DOHH2 (cell line): ENCODE measurements around the gene ITPR3.

ENCODE experiments used
- H3F3A ChIP-seq: fragments of 200-600 bp; sonication (generic), shearing (Covaris generic); 2 replicates; pipeline ENCODE4 v1.6.0; 2016; ENCODE audit warnings: antibody characterized with exemption, mild to moderate bottlenecking; ENCODE audit not compliant: control insufficient read depth, insufficient read depth
- H3K27ac ChIP-seq: fragments of 200-600 bp; sonication (generic); 2 replicates; pipeline ENCODE4 v1.5.1; 2014; ENCODE audit warnings: low read depth, mild to moderate bottlenecking, low read length, moderate library complexity
- H3K27me3 ChIP-seq: fragments of 200-600 bp; sonication (generic); 2 replicates; pipeline ENCODE4 v1.6.1; 2014; ENCODE audit warnings: mild to moderate bottlenecking, low read length, mixed read lengths; ENCODE audit not compliant: control insufficient read depth
- H3K36me3 ChIP-seq: fragments of 200-600 bp; sonication (generic); 2 replicates; pipeline ENCODE4 v1.6.1; 2014; ENCODE audit warnings: mild to moderate bottlenecking, low read length, moderate library complexity, mixed read lengths; ENCODE audit not compliant: control insufficient read depth
- H3K4me1 ChIP-seq: fragments of 200-600 bp; sonication (generic); 2 replicates; pipeline ENCODE4 v1.6.1; 2014; ENCODE audit warnings: mild to moderate bottlenecking, low read length, mixed read lengths; ENCODE audit not compliant: control insufficient read depth
- H3K4me2 ChIP-seq: fragments of 200-600 bp; sonication (generic); 2 replicates; pipeline ENCODE4 v1.6.0; 2014; ENCODE audit warnings: mild to moderate bottlenecking, low read length, moderate library complexity
- H3K4me3 ChIP-seq: fragments of 200-600 bp; sonication (generic); 2 replicates; pipeline ENCODE4 v1.5.1; 2014; ENCODE audit warnings: mild to moderate bottlenecking, low read length, mixed read lengths
- H3K79me2 ChIP-seq: fragments of 200-600 bp; sonication (generic); 2 replicates; pipeline ENCODE4 v1.6.1; 2014; ENCODE audit warnings: mild to moderate bottlenecking, low read length, mixed read lengths; ENCODE audit not compliant: control insufficient read depth
- H3K9me2 ChIP-seq: fragments of 200-600 bp; sonication (generic); replicated peaks from 2 replicates; pipeline ENCODE4 v1.6.1; 2014; ENCODE audit warnings: mild to moderate bottlenecking, low read length, mixed read lengths; ENCODE audit not compliant: control insufficient read depth
- H3K9me3 ChIP-seq: fragments of 200-600 bp; sonication (generic); 2 replicates; pipeline ENCODE4 v1.6.1; 2014; ENCODE audit warnings: antibody characterized with exemption, low read length, mixed read lengths; ENCODE audit not compliant: control insufficient read depth, insufficient read depth
- H4K20me1 ChIP-seq: fragments of 200-600 bp; sonication (generic); 2 replicates; pipeline ENCODE4 v1.6.0; 2014; ENCODE audit warnings: low read depth, mild to moderate bottlenecking, antibody characterized with exemption, low read length, moderate library complexity; ENCODE audit not compliant: control insufficient read depth, insufficient read depth
- CTCF ChIP-seq: fragments of 200-600 bp; sonication (generic); IDR thresholded peaks from one replicate; pipeline ENCODE4 v1.5.1; 2014; ENCODE audit warnings: antibody characterized with exemption, mild to moderate bottlenecking, low read depth, low read length; ENCODE audit not compliant: poor library complexity, severe bottlenecking
- EZH2phosphoT487 ChIP-seq: fragments of 200-600 bp; sonication (generic); IDR thresholded peaks from 2 replicates; pipeline ENCODE4 v1.6.1; 2017; ENCODE audit warnings: borderline replicate concordance, mild to moderate bottlenecking, antibody characterized with exemption, low read length, moderate library complexity, mixed read lengths

ITPR3 gene

DNA sequence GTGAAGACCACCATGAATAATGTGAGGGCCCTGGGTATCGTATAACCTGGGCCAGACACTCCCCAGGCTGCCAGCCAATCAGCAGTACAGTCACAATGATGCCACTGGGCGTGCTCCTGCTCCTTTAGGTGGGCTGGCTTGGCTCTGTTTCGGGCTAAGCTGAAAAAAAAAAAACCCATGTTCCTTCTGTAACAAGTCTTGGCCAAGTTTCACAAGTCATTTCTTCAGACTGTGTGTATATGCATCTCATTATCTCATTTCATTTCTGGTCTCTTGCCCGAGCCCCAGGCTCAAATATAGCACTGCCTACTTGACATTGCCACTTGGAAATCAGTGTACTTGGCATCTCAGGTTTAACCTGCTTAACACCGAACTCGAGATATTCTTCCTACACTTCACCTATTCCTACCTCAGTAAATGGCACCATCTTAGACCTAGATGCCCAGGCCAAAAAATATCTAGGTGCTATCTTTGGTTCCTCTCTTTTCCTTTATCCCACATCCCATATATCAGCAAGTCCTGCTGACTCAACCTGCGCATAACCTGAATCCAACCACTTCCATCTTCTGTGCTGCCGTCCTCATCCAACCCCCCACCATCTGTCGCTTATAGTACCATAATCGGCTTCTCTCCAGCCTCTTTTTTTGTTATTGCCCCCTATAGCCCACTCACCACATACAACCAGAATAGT is 88.6 kb downstream of the ITPR3 start:
- Histone ChIP-seq H3K9me2 (no peaks in the 10 kb centered on the region), H4K20me1 (no peaks in the 10 kb centered on the region), H3K79me2 (peaks cover 28% of the 10 kb centered on the region), H3K27me3 (no peaks in the 10 kb centered on the region), H3K9me3 (no peaks in the 10 kb centered on the region), H3F3A (peaks cover 10% of the 10 kb centered on the region), H3K4me2 (peak overlapping the region; percentile 94), H3K4me3 (peak overlapping the region; percentile 82), H3K27ac (no peak overlapping the region), H3K4me1 (peaks cover 34% of the 10 kb centered on the region), H3K36me3 (peaks cover 38% of the 10 kb centered on the region)
- no peak for TF ChIP-seq EZH2phosphoT487

DNA sequence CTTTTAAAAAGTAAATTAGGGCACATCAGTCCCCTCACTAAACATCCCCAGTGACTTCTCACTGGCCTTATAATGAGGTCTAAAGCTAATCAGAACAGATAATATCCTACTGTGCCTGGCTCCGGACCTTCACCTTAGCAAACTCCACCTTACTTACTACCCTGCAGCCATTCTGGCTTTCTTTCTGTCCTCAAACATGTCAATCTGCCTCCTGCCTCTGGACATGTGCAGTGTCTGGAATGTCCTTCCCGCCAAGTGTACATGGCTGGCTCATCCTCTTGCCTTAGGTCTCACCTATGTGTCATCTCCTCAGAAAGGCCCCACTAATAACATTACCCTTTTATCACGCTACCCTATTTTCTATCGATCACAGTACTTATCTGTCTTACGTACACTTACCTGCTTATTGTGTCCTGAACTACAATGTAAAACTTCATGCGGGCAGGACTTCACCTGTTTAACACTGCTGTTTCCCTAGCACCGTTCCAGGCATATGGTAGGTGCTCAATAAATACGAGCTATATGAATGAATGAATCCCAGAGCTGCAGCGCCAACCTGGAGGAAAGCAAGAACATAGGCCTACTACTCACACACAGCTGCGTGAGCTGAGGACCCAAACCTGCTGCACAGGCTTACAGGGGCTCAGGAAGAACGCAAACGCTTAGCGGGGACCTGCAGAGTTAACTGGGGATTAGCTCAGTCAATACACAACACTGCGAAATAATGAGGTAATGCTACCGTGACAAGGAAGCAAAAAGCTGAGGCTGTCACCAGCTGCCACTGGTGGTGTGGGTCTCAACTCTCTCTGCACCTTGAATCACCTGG is 89.4 kb downstream of the ITPR3 start:
- Histone ChIP-seq H3K27ac (peak overlapping the region; percentile 91), H3K9me3 (no peaks in the 10 kb centered on the region), H3K79me2 (peaks cover 28% of the 10 kb centered on the region), H3K36me3 (peaks cover 38% of the 10 kb centered on the region), H3K9me2 (no peaks in the 10 kb centered on the region), H3K4me2 (peak overlapping the region; percentile 94), H3K4me1 (peaks cover 34% of the 10 kb centered on the region), H4K20me1 (no peaks in the 10 kb centered on the region), H3F3A (peaks cover 8% of the 10 kb centered on the region), H3K4me3 (peak overlapping the region; percentile 82), H3K27me3 (no peaks in the 10 kb centered on the region)
- TF ChIP-seq CTCF: no peak

GRCh38 chr6:33711140-33712129 is 90.3 kb downstream of the ITPR3 start, which contains the start of gene UQCC2:
Gene UQCC2 (minus strand): TSS chr6:33711700. CDS start chr6:33711686, 14 bp downstream.
- H3K79me2 ChIP-seq: peaks cover 28% of the 10 kb centered on the region
- peak within 1 kb of the TSS; percentile 94 for H3K4me2 ChIP-seq
- H3F3A ChIP-seq: peaks cover 2% of the 10 kb centered on the region
- peaks cover 38% of the 10 kb centered on the region for H3K36me3 ChIP-seq
- peak within 1 kb of the TSS; percentile 82 for H3K4me3 ChIP-seq
- peak within 1 kb of the TSS; percentile 91 for H3K27ac ChIP-seq
- no peak for TF ChIP-seq EZH2phosphoT487
- peak; percentile 65 for TF ChIP-seq CTCF
- H3K9me3 ChIP-seq: no peaks in the 10 kb centered on the region
- H4K20me1 ChIP-seq: no peaks in the 10 kb centered on the region
- H3K27me3 ChIP-seq: no peaks in the 10 kb centered on the region
- H3K9me2 ChIP-seq: no peaks in the 10 kb centered on the region
- H3K4me1 ChIP-seq: peaks cover 34% of the 10 kb centered on the region
